ENCODE results near the gene ECM2. TPM values are rescaled to one million over a fixed set of nuclear protein-coding genes. Genes with fewer than 3 reads are reported as not detected.

The ECM2 gene
- total RNA-seq, 1 experiment from 2014 or later = not detected

DNA sequence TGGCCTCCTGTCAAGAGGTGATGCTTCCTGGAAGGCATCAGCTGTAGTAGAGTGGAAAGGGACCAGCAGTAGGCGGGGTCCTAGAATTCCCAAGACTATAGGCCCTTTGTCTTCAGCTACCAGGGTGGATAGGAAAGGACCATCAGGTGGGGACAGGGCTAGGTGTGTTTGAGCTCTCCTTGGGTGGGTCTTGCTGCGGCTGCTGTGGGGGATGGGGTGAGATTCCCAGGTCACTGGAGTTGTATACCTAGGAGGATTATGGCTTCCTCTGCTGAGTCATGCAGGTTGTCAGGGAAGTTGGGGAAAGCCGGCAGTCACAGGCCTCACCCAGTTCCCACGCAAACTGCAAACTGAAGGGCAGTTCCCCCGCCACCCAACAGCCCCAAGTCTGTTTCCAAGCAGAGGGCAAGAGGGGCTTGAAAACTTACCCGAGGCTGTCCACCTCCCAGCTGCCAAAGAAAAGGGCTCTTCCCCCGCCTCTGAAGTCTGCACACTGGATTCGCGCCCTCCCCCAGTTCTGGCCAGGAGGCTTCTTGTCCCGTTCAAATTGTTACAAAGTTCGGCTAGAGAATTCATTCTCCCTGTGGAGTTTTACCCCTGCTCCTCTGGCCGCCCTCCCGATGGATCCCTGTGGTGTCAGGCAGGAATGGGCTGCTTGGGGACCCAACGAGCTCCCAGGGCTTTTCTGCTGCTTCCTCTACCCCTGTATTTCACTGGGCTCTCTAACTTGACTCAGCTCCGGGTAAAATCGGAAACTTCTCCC lies 23.0 kb upstream of the ECM2 start:
- intact Hi-C loops (cut with micrococcal nuclease) = no loop called here
- BruUV-seq (replicated peaks) = no TSS peak
- Histone ChIP-seq H3K9ac (ENCODE audit: low read length) (no peak overlapping the region), H3K9me3 (ENCODE audit: control insufficient read depth in 1 of 2, insufficient read depth in 1 of 2, low read depth in 1 of 2, low read length in 2 of 2) (no peaks in the 10 kb centered on the region), H3K4me3 (replicated peaks in 1 of 2; ENCODE audit: low read depth in 1 of 2, low read length in 2 of 2) (no peak overlapping the region), H3K4me1 (ENCODE audit: control insufficient read depth in 1 of 2, insufficient read depth in 2 of 2, low read length in 2 of 2) (peaks cover 3 to 10% of the 10 kb centered on the region in 2 experiments; a peak in 3 of 4 replicates), H2AFZ (ENCODE audit: low read depth, low read length, poor library complexity, severe bottlenecking) (no peak overlapping the region), H4K20me1 (ENCODE audit: insufficient read depth) (no peaks in the 10 kb centered on the region), H3K79me2 (ENCODE audit: insufficient read depth, low read length) (no peaks in the 10 kb centered on the region), H3K4me2 (ENCODE audit: low read length) (no peak overlapping the region; the same call in 1 of the 2 replicates), H3K9me2 (ENCODE audit: insufficient read depth) (no peaks in the 10 kb centered on the region), H3K27me3 (ENCODE audit: insufficient read depth, low read length) (no peaks in the 10 kb centered on the region), H3K36me3 (ENCODE audit: control insufficient read depth in 1 of 2, insufficient read depth in 2 of 2, low read length in 2 of 2) (no peaks in the 10 kb centered on the region), H3K27ac (ENCODE audit: low read depth, low read length) (no peak overlapping the region)
- DNase-seq (ENCODE audit: low read depth, low spot score) = no peak
- POLR2A ChIA-PET = no interaction called here
- no peak for ATAC-seq
- CTCF ChIA-PET = no interaction called here
- TF ChIP-seq FOSL1 (IDR thresholded peaks at IDR 0.05; ENCODE audit: low read depth) = no peak
- TF ChIP-seq POLR2AphosphoS5 (IDR thresholded peaks at IDR 0.05; ENCODE audit: low read depth, low read length) = no peak
- TF ChIP-seq, protein P1, sequence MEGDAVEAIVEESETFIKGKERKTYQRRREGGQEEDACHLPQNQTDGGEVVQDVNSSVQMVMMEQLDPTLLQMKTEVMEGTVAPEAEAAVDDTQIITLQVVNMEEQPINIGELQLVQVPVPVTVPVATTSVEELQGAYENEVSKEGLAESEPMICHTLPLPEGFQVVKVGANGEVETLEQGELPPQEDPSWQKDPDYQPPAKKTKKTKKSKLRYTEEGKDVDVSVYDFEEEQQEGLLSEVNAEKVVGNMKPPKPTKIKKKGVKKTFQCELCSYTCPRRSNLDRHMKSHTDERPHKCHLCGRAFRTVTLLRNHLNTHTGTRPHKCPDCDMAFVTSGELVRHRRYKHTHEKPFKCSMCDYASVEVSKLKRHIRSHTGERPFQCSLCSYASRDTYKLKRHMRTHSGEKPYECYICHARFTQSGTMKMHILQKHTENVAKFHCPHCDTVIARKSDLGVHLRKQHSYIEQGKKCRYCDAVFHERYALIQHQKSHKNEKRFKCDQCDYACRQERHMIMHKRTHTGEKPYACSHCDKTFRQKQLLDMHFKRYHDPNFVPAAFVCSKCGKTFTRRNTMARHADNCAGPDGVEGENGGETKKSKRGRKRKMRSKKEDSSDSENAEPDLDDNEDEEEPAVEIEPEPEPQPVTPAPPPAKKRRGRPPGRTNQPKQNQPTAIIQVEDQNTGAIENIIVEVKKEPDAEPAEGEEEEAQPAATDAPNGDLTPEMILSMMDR (IDR thresholded peaks at IDR 0.05 in 2 of 3, conservative IDR thresholded peaks at IDR 0.05 in 1 of 3; ENCODE audit: borderline replicate concordance in 1 of 3, insufficient read depth in 1 of 3, low read depth in 2 of 3, low read length in 2 of 3) = no peak
- TF ChIP-seq, protein P2, sequence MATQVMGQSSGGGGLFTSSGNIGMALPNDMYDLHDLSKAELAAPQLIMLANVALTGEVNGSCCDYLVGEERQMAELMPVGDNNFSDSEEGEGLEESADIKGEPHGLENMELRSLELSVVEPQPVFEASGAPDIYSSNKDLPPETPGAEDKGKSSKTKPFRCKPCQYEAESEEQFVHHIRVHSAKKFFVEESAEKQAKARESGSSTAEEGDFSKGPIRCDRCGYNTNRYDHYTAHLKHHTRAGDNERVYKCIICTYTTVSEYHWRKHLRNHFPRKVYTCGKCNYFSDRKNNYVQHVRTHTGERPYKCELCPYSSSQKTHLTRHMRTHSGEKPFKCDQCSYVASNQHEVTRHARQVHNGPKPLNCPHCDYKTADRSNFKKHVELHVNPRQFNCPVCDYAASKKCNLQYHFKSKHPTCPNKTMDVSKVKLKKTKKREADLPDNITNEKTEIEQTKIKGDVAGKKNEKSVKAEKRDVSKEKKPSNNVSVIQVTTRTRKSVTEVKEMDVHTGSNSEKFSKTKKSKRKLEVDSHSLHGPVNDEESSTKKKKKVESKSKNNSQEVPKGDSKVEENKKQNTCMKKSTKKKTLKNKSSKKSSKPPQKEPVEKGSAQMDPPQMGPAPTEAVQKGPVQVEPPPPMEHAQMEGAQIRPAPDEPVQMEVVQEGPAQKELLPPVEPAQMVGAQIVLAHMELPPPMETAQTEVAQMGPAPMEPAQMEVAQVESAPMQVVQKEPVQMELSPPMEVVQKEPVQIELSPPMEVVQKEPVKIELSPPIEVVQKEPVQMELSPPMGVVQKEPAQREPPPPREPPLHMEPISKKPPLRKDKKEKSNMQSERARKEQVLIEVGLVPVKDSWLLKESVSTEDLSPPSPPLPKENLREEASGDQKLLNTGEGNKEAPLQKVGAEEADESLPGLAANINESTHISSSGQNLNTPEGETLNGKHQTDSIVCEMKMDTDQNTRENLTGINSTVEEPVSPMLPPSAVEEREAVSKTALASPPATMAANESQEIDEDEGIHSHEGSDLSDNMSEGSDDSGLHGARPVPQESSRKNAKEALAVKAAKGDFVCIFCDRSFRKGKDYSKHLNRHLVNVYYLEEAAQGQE (IDR thresholded peaks at IDR 0.05; ENCODE audit: low read depth) = no peak
- no peak for TF ChIP-seq SIN3A (IDR thresholded peaks at IDR 0.05; ENCODE audit: low read depth)
- TF ChIP-seq, protein P3, sequence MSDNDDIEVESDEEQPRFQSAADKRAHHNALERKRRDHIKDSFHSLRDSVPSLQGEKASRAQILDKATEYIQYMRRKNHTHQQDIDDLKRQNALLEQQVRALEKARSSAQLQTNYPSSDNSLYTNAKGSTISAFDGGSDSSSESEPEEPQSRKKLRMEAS (IDR thresholded peaks at IDR 0.05) = no peak
- no peak for TF ChIP-seq SRF (IDR thresholded peaks at IDR 0.05; ENCODE audit: low read depth)
- no peak for TF ChIP-seq CEBPB (IDR thresholded peaks at IDR 0.05; ENCODE audit: low read depth)
- no peak for TF ChIP-seq RAD21 (IDR thresholded peaks at IDR 0.05; ENCODE audit: low read depth)
- no peak for TF ChIP-seq EGR1 (IDR thresholded peaks at IDR 0.05; ENCODE audit: low read depth)
- TF ChIP-seq POLR2A (IDR thresholded peaks at IDR 0.05; ENCODE audit: borderline replicate concordance, extremely low read depth, insufficient read depth, insufficient read length) = no peak
- TF ChIP-seq ZNF274 (IDR thresholded peaks at IDR 0.05; ENCODE audit: low read depth, low read length) = no peak
- TF ChIP-seq SP1 (IDR thresholded peaks at IDR 0.05; ENCODE audit: low read depth) = no peak
- TF ChIP-seq, protein P4, sequence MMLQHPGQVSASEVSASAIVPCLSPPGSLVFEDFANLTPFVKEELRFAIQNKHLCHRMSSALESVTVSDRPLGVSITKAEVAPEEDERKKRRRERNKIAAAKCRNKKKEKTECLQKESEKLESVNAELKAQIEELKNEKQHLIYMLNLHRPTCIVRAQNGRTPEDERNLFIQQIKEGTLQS (IDR thresholded peaks at IDR 0.05) = no peak
- TF ChIP-seq ELF1 (IDR thresholded peaks at IDR 0.05; ENCODE audit: borderline replicate concordance, low read depth) = no peak
- no peak for TF ChIP-seq EZH2 (IDR thresholded peaks at IDR 0.05)
- no peak for TF ChIP-seq YY1 (IDR thresholded peaks at IDR 0.05; ENCODE audit: extremely low read depth, insufficient replicate concordance, low read depth, low read length)
- no peak for TF ChIP-seq JUND (IDR thresholded peaks at IDR 0.05)
- RAD21 ChIA-PET (ENCODE audit: low non-redundant PET in 1 of 2, low total read pairs in 2 of 2, uncharacterized antibody in 2 of 2, unreplicated experiment in 2 of 2) = no interaction called here

All from HCT116 (cell line).